CD8-positive, alpha-beta memory T cell (primary cell): Measurements from ENCODE around the gene GNB2. TPM values are rescaled to one million over a fixed set of nuclear protein-coding genes. Genes with fewer than 3 reads are reported as not detected.
"Not testable (repeated sequence)": the region's sequence is repeated elsewhere in the genome, so short reads cannot be mapped to it uniquely, and the experiment has no call there.

Experiments used
- CTCF ChIA-PET: fragments of 350-600 bp; sonication (Branson Sonifier 250); formaldehyde crosslinking; loops from one replicate; lab custom pipeline; 2021; ENCODE audit warnings: antibody characterized with exemption; lab: Charles Lee
- POLR2A ChIA-PET: fragments of 350-600 bp; sonication (Branson Sonifier 250); formaldehyde crosslinking; loops from one replicate; lab custom pipeline; 2021; ENCODE audit warnings: antibody characterized with exemption; lab: Charles Lee
- DNase-seq, 5 donors: peaks; one replicate each; pipeline versions ENCODE4 v3.0.0 to v3.0.0-alpha.2; 2020 to 2022; ENCODE audit warnings: mixed read lengths in 1 of 5
- H3K27ac ChIP-seq: one replicate; pipeline ENCODE4 v1.7.0; 2013; ENCODE audit warnings: low read depth, mild to moderate bottlenecking, low read length, moderate library complexity
- H3K27me3 ChIP-seq: 2 replicates; pipeline ENCODE4 v1.7.0; 2013; ENCODE audit warnings: low read length, mild to moderate bottlenecking; ENCODE audit not compliant: insufficient read depth, poor library complexity, severe bottlenecking
- H3K36me3 ChIP-seq: 2 replicates; pipeline ENCODE4 v1.7.0; 2013; ENCODE audit warnings: mild to moderate bottlenecking, low read length, moderate library complexity; ENCODE audit not compliant: insufficient read depth
- H3K4me1 ChIP-seq: 2 replicates; pipeline ENCODE4 v1.7.0; 2013; ENCODE audit warnings: mild to moderate bottlenecking, low read length, moderate library complexity; ENCODE audit not compliant: insufficient read depth
- H3K4me3 ChIP-seq: 2 replicates; pipeline ENCODE4 v1.7.0; 2013; ENCODE audit warnings: mild to moderate bottlenecking, low read length
- H3K9me3 ChIP-seq: 2 replicates; pipeline ENCODE4 v1.7.0; 2013; ENCODE audit warnings: mild to moderate bottlenecking, low read length
- H3K27ac Mint-ChIP-seq, 8 donors: one replicate each; pipeline ENCODE4 v1.8.0; 2020 to 2021; ENCODE audit warnings: mixed read lengths in 8 of 8, mild to moderate bottlenecking in 6 of 8, inconsistent platforms in 3 of 8, moderate library complexity in 3 of 8
- H3K27me3 Mint-ChIP-seq, 2 donors: one replicate each; pipeline ENCODE4 v1.8.0; 2020 to 2021; ENCODE audit warnings: mixed read lengths in 2 of 2, mild to moderate bottlenecking in 1 of 2, moderate library complexity in 1 of 2
- H3K36me3 Mint-ChIP-seq, 3 donors: one replicate each; pipeline ENCODE4 v1.8.0; 2020 to 2021; ENCODE audit warnings: mixed read lengths in 3 of 3, inconsistent platforms in 1 of 3, mild to moderate bottlenecking in 1 of 3
- H3K4me1 Mint-ChIP-seq, 3 donors: one replicate each; pipeline ENCODE4 v1.8.0; 2020 to 2021; ENCODE audit warnings: mixed read lengths in 3 of 3, inconsistent platforms in 1 of 3, mild to moderate bottlenecking in 1 of 3
- H3K4me3 Mint-ChIP-seq, 7 donors: one replicate each; pipeline ENCODE4 v1.8.0; 2020 to 2021; ENCODE audit warnings: mixed read lengths in 7 of 7, mild to moderate bottlenecking in 6 of 7, moderate library complexity in 4 of 7, inconsistent platforms in 2 of 7
- H3K9me3 Mint-ChIP-seq, 5 donors: one replicate each; pipeline ENCODE4 v1.8.0; 2020 to 2022; ENCODE audit warnings: mixed read lengths in 5 of 5, mild to moderate bottlenecking in 3 of 5, moderate library complexity in 2 of 5, inconsistent platforms in 1 of 5
- polyA plus RNA-seq: library from polyadenylated mRNA; unstranded; fragments of 300-500 nt; fragmentation: Illumina TruSeq; gene quantifications from one replicate; pipeline ENCODE4 v1.2.3, GENCODE V29; 2021
- total RNA-seq, 2 experiments: library from RNA; stranded (reverse); gene quantifications; one replicate each; pipeline ENCODE4 v1.2.3, GENCODE V29; 2021

GNB2 gene
- total and polyA plus RNA-seq, 3 experiments from 2014 or later, result 62.9 to 262 (median 253) TPM

DNA sequence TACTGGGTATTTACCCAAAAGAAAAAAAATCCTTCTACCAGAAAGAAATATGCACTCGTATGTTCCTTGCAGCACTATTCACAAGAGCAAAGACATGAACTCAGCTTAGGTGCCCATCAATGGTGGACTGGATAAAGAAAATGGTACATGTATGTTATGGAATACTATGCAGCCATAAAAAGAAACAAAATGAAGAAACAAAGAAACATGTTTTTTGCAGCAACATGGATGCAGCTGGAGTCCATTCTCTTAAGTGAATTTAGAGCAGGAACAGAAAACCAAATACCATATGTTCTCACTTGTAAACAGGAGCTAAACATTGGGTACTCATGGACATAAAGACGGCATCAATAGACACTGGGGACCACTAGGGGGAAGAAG is 5.5 kb upstream of the GNB2 start:
- peak overlapping the region in 1 of 7 donors; percentile 38 for H3K4me3 Mint-ChIP-seq
- H3K27ac Mint-ChIP-seq, result no peak overlapping the region
- ChIA-PET POLR2A (no interaction called here), CTCF (interaction anchor here (0.7 to 1.0 kb wide), 2 partner anchors 12 to 79 kb away, joined by 3 read pairs; no protein-coding TSS in a partner anchor)
- no peaks in the 10 kb centered on the region for H3K36me3 ChIP-seq
- peaks cover 5% of the 10 kb centered on the region for H3K4me1 ChIP-seq
- H3K27me3 Mint-ChIP-seq, result no peaks in the 10 kb centered on the region
- DNase-seq, result no peak
- no peaks in the 10 kb centered on the region for H3K27me3 ChIP-seq
- H3K9me3 ChIP-seq, result no peaks in the 10 kb centered on the region
- H3K36me3 Mint-ChIP-seq, result no peaks in the 10 kb centered on the region
- no peaks in the 10 kb centered on the region for H3K9me3 Mint-ChIP-seq
- H3K4me3 ChIP-seq, result no peak overlapping the region
- peaks cover 0 to 1% (median 0%) of the 10 kb centered on the region in 3 donors for H3K4me1 Mint-ChIP-seq
- H3K27ac ChIP-seq, result no peak overlapping the region

DNA sequence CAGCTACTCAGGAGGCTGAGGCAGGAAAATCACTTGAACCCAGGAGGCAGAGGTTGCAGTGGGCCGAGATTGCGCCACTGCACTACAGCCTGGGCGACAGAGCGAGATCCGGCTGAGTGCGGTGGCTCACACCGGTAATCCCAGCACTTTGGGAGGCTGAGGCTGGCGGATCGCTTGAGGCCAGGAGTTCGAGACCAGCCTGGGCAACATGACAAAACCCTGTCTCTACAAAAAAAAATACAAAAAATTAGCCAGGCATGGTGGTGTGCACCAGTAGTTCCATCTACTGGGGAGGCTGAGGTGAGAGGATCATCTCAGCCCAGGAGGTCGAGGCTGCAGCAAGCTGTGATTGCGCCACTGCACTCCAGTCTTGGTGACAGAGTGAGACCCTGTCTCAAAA is 4.4 kb upstream of the GNB2 start:
- H3K36me3 Mint-ChIP-seq, H3K9me3 Mint-ChIP-seq, H3K4me1 ChIP-seq, H3K9me3 ChIP-seq, H3K4me1 Mint-ChIP-seq, H3K27ac ChIP-seq, H3K27ac Mint-ChIP-seq, H3K4me3 ChIP-seq, H3K36me3 ChIP-seq, H3K4me3 Mint-ChIP-seq, H3K27me3 ChIP-seq, H3K27me3 Mint-ChIP-seq, POLR2A ChIA-PET, DNase-seq: not testable (repeated sequence)
- CTCF ChIA-PET, result interaction anchor here (1.2 kb wide), 1 partner anchor 22 kb away, joined by 4 read pairs; no protein-coding TSS in a partner anchor

DNA sequence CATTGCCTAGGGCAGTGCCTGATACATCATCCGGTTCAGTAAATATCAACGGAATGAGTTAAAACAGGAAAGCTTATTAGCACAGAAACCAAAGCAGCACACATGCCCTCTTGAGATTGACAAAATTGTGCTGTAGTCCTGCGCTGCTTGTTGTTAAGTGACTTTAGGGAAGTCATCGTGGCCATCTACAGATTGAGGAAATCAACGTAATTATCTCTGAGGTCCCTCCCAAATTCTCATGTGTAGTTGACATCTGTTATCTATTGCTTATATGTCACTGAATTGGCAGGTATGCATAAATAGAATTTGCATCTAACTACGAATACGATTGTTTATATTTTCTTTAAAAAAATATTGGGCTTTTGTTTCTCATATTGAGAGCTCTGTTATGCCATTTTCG is 3.5 kb upstream of the GNB2 start:
- POLR2A ChIA-PET, result interaction anchor here (0.7 kb wide), 1 partner anchor 205 kb away, joined by 9 read pairs; no protein-coding TSS in a partner anchor
- Mint-ChIP-seq H3K4me1 (peaks cover 0 to 5% (median 2%) of the 10 kb centered on the region in 3 donors), H3K9me3 (peaks cover 0 to 1% (median 0%) of the 10 kb centered on the region in 5 donors), H3K4me3 (no peak overlapping the region), H3K27me3 (peaks cover 0 to 4% of the 10 kb centered on the region in 2 donors), H3K36me3 (peaks cover 0 to 6% (median 0%) of the 10 kb centered on the region in 3 donors), H3K27ac (peak overlapping the region in 1 of 8 donors; percentile 81)
- no peak for DNase-seq
- Histone ChIP-seq H3K27ac (no peak overlapping the region), H3K27me3 (no peaks in the 10 kb centered on the region), H3K4me3 (no peak overlapping the region), H3K36me3 (no peaks in the 10 kb centered on the region), H3K9me3 (no peaks in the 10 kb centered on the region), H3K4me1 (peaks cover 8% of the 10 kb centered on the region)
- CTCF ChIA-PET, result interaction anchor here (1.2 to 1.6 kb wide), 2 partner anchors 22 to 37 kb away, joined by 4 read pairs; no protein-coding TSS in a partner anchor

DNA sequence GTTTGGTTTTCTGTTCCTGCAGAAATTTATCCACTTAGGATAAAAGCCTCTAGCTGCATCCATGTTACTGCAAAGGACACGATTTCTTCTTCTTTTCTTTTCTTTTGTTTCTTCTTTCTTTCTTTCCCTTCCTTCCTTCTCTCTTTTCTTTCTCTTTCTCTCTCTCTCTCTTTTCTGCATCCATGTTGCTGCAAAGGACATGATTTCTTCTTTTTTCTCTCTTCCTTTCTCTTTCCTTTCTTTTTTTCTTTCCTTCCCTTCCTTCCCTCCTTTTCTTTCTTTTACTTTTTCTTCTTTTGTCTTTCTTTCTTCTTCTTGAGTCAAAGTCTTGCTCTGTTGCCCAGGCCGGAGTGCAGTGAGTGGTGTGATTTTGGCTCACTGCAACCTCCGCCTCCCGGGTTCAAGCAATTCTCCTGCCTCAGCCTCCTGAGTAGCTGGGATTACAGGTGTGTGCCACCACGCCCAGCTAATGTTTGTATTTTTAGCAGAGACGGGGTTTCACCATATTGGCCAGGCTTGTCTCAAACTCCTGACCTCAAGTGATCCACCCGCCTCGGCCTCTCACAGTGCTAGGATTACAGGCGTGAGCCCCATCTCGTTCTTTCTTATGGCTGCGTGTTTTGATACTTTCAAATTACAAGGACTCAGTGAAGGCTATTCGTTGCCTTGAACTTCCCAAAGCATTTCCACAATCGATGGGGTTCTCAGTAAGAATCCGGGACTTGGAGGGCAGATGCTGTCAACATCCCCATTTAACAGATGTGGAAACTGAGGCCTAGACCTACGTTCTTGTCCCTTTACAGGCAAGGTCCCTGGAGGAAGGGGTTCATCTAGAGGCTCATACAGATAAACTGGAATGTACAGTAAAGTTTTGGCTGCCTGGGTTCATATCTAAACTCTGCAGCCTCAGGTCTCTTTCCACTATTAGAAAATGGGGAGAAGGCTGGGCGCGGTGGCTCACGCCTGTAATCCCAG is 1.9 kb upstream of the GNB2 start:
- ChIA-PET POLR2A (interaction anchor here (1.0 kb wide), 1 partner anchor 85 kb away, joined by 7 read pairs; the partner anchor contains the start of gene FBXO24), CTCF (interaction anchor here (1.6 kb wide), 2 partner anchors 14 to 39 kb away, joined by 4 read pairs; no protein-coding TSS in a partner anchor)
- Histone ChIP-seq H3K36me3 (peaks cover 4% of the 10 kb centered on the region), H3K4me1 (peaks cover 13% of the 10 kb centered on the region), H3K4me3 (no peak overlapping the region), H3K27ac (no peak overlapping the region), H3K9me3 (no peaks in the 10 kb centered on the region), H3K27me3 (no peaks in the 10 kb centered on the region)
- Mint-ChIP-seq H3K36me3 (peaks cover 0 to 13% (median 0%) of the 10 kb centered on the region in 3 donors), H3K4me3 (peak overlapping the region in 2 of 7 donors; percentile 19 to 52), H3K27ac (peak overlapping the region in 2 of 8 donors; percentile 29 to 96), H3K27me3 (peaks cover 0 to 6% of the 10 kb centered on the region in 2 donors), H3K4me1 (peaks cover 4 to 9% (median 6%) of the 10 kb centered on the region in 3 donors), H3K9me3 (peaks cover 0 to 1% (median 0%) of the 10 kb centered on the region in 5 donors)
- DNase-seq, result no peak

DNA sequence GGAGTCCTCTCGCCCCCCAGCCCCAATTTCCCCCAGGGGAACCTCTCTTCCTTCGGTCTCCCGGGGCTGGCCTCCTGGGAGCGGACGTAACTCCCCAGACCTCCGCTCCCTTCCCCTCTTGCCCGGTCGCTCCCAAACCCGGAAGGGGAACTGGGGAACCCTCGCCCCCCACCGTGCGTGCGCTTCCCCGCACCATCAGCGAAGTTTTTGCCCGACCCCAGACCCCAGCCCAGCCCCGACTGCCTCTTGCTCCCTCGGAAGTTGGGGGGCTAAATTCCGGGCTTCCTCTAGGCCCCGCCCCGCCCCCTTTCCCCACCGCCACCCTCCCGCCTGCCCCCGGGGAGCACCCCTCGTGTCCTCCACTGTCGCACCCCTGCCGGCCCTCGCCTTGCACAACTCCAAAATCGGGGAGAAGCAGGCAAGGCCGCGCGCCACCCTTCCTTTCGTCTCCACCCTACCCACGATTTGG is 436 bp downstream of the GNB2 start:
- Mint-ChIP-seq H3K27ac (peak overlapping the region; percentile 95 to 98 (median 96)), H3K4me1 (peaks cover 12 to 24% (median 13%) of the 10 kb centered on the region in 3 donors), H3K9me3 (peaks cover 0 to 1% (median 0%) of the 10 kb centered on the region in 5 donors), H3K27me3 (peaks cover 0 to 6% of the 10 kb centered on the region in 2 donors), H3K4me3 (peak overlapping the region; percentile 92 to 98 (median 95)), H3K36me3 (peaks cover 0 to 31% (median 0%) of the 10 kb centered on the region in 3 donors)
- DNase-seq, result peak in 3 of 5 donors; percentile 34 to 66 (median 39)
- no peaks in the 10 kb centered on the region for H3K9me3 ChIP-seq
- CTCF ChIA-PET, result interaction anchor here (0.7 to 1.9 kb wide), 4 partner anchors 31 to 89 kb away, joined by 3 to 8 read pairs (median 4); partner anchors contain the start of gene POP7
- H3K27ac ChIP-seq, result peak overlapping the region; percentile 89
- H3K27me3 ChIP-seq, result no peaks in the 10 kb centered on the region
- peak overlapping the region; percentile 84 for H3K4me3 ChIP-seq
- H3K4me1 ChIP-seq, result peaks cover 15% of the 10 kb centered on the region
- POLR2A ChIA-PET, result interaction anchor here (0.6 to 3.3 kb wide), 8 partner anchors 8 to 245 kb away, joined by 3 to 14 read pairs (median 6); partner anchors contain the start of genes AGFG2, FBXO24, LRCH4 and MEPCE
- H3K36me3 ChIP-seq, result peaks cover 23% of the 10 kb centered on the region

DNA sequence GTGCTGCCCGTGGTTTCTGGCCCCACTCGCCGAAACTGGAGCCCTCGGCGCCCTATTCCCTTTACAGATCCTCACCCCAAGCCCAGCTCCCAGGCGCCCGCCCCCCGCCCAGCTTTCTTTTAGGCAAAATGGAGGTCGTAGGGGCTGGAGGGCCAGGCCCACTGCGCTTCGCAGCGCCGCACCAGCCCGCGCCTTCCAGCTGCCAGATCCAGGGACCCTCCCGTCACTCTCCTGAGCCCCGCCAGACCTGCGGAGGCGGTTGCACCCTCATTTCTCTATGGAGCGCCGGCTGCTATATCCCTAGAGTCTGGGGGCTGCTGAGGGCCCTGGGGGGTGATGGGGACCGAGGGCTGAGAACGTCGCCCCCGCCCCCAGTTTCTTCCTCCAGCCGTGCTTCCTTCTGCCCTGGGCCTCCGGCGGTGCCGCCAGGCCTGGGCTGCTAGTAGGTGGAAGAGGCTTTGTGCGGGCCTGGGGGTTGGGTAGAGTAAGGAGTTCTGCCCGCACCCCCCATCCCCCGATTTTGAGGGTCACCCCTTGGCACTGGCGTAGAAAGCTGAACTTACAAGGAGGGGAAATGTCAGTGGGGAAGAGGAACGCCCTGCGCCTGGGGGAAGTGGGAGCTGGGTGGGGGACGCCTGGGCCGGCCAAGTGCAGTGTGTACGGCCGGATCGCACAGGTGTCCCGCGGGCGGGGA is 1.0 kb downstream of the GNB2 start:
- Histone ChIP-seq H3K27ac (peak overlapping the region; percentile 89), H3K36me3 (peaks cover 28% of the 10 kb centered on the region), H3K27me3 (no peaks in the 10 kb centered on the region), H3K9me3 (no peaks in the 10 kb centered on the region), H3K4me1 (peaks cover 15% of the 10 kb centered on the region), H3K4me3 (peak overlapping the region; percentile 84)
- ChIA-PET POLR2A (interaction anchor here (0.6 to 3.3 kb wide), 8 partner anchors 7 to 245 kb away, joined by 3 to 14 read pairs (median 6); partner anchors contain the start of genes AGFG2, FBXO24, LRCH4 and MEPCE), CTCF (interaction anchor here (0.7 to 1.9 kb wide), 6 partner anchors 17 to 103 kb away, joined by 3 to 8 read pairs (median 3); partner anchors contain the start of gene POP7)
- Mint-ChIP-seq H3K4me1 (peaks cover 16 to 29% (median 18%) of the 10 kb centered on the region in 3 donors), H3K27me3 (peaks cover 0 to 6% of the 10 kb centered on the region in 2 donors), H3K36me3 (peaks cover 0 to 37% (median 0%) of the 10 kb centered on the region in 3 donors), H3K27ac (peak overlapping the region; percentile 95 to 98 (median 96)), H3K9me3 (peaks cover 0 to 1% (median 0%) of the 10 kb centered on the region in 5 donors), H3K4me3 (peak overlapping the region; percentile 92 to 98 (median 95))
- DNase-seq, result peak in 4 of 5 donors; percentile 23 to 59 (median 46)

DNA sequence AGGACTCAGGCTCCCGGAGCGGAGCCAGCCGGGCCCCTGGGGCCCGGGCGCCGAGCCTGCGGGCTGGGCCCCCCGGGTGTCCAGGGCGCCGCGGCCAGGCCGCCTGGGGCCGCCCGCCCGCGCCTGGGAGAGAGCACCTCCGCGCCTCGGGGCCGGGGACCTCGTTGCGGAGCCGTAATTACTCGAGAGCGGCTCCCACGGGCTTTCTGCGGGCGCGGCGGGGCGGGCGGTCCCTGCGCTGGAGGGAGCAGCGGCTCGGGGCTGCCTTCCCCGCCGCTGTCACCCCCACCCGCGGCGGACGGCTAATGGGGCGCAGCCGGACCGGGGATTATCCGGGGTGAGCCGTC is 1.5 kb downstream of the GNB2 start:
- H3K4me1 Mint-ChIP-seq, result peaks cover 18 to 35% (median 21%) of the 10 kb centered on the region in 3 donors
- H3K27ac Mint-ChIP-seq, result peak overlapping the region in 3 of 8 donors; percentile 96 to 99 (median 97)
- peaks cover 0 to 42% (median 0%) of the 10 kb centered on the region in 3 donors for H3K36me3 Mint-ChIP-seq
- H3K4me3 ChIP-seq, result peak overlapping the region; percentile 84
- POLR2A ChIA-PET, result interaction anchor here (1.1 to 3.3 kb wide), 8 partner anchors 15 to 246 kb away, joined by 3 to 14 read pairs (median 8); partner anchors contain the start of genes AGFG2, FBXO24, LRCH4 and MEPCE
- peaks cover 0 to 6% of the 10 kb centered on the region in 2 donors for H3K27me3 Mint-ChIP-seq
- DNase-seq, result peak in 1 of 5 donors; percentile 48
- peak overlapping the region; percentile 93 to 98 (median 95) for H3K4me3 Mint-ChIP-seq
- H3K9me3 ChIP-seq, result no peaks in the 10 kb centered on the region
- CTCF ChIA-PET, result interaction anchor here (0.8 to 1.9 kb wide), 5 partner anchors 17 to 103 kb away, joined by 3 to 8 read pairs (median 3); partner anchors contain the start of gene POP7
- H3K9me3 Mint-ChIP-seq, result peaks cover 0 to 1% (median 0%) of the 10 kb centered on the region in 5 donors
- H3K27me3 ChIP-seq, result no peaks in the 10 kb centered on the region
- peak overlapping the region; percentile 89 for H3K27ac ChIP-seq
- peaks cover 28% of the 10 kb centered on the region for H3K36me3 ChIP-seq
- H3K4me1 ChIP-seq, result peaks cover 16% of the 10 kb centered on the region
